B cell (primary cell): ENCODE measurements around the gene PXN.

Source experiments
- EZH2 ChIP-seq: IDR thresholded peaks from 2 replicates; pipeline ENCODE4 v1.6.1; 2012; ENCODE audit warnings: borderline replicate concordance, low read depth, mild to moderate bottlenecking, moderate library complexity, low read length; ENCODE audit not compliant: insufficient read depth, poor library complexity, severe bottlenecking
- TF ChIP-seq, protein P1 (sequence below): fragments of 200-600 bp; IDR thresholded peaks from one replicate; pipeline ENCODE4 v1.8.0; 2022; ENCODE audit warnings: antibody characterized with exemption, mild to moderate bottlenecking

DNA sequence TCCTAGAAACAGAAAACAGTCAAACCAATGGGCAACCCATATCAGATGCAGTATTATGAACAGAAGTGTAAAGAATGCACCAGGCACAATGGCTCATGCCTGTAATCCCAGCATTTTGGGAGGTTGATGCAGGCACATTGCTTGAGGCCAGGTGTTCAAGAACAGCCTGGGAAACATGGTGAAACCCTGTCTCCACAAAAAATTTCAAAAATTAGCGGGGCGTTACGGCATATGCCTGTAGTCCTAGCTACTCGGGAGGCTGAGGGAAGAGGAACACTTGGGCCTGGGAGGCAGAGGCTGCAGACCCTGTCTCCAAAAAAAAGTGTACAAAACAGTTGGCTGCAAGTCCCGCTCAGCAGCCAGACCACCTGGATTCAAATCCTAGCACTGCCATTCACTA lies 4.9 kb downstream of the PXN start:
- TF ChIP-seq, protein P1, sequence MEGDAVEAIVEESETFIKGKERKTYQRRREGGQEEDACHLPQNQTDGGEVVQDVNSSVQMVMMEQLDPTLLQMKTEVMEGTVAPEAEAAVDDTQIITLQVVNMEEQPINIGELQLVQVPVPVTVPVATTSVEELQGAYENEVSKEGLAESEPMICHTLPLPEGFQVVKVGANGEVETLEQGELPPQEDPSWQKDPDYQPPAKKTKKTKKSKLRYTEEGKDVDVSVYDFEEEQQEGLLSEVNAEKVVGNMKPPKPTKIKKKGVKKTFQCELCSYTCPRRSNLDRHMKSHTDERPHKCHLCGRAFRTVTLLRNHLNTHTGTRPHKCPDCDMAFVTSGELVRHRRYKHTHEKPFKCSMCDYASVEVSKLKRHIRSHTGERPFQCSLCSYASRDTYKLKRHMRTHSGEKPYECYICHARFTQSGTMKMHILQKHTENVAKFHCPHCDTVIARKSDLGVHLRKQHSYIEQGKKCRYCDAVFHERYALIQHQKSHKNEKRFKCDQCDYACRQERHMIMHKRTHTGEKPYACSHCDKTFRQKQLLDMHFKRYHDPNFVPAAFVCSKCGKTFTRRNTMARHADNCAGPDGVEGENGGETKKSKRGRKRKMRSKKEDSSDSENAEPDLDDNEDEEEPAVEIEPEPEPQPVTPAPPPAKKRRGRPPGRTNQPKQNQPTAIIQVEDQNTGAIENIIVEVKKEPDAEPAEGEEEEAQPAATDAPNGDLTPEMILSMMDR: no peak
- no peak for TF ChIP-seq EZH2
